GM12801 (cell line): ENCODE measurements around the gene BABAM2.

Experiments used
- CTCF ChIP-seq: IDR thresholded peaks from one replicate; pipeline ENCODE4 v1.5.1; 2011; ENCODE audit warnings: control low read depth; ENCODE audit not compliant: insufficient read length; ENCODE audit errors: extremely low read depth

BABAM2 gene

GRCh38 chr2:28225473-28226080 lies 335.0 kb downstream of the BABAM2 start:
- no peak for TF ChIP-seq CTCF

DNA sequence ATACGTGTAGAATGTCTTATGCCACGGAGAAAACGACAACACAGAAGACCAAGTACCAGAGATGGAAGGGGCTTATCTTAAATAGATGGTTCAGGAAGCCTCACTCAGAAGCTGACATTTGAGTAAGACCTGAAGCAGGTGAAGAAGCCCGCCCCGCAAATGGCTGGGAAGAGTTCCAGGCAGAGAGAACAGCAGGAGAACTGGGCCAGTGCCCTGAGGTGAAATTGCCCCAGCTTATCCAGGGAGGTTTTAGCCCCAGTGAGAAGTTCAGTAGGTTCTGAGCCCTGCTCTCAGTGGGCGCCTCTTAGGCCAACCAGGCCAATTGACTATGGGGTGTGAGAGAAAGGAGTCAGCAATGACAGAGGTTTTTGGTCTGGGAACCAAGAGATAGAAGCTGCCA lies 336.0 kb downstream of the BABAM2 start:
- TF ChIP-seq CTCF: no peak

DNA sequence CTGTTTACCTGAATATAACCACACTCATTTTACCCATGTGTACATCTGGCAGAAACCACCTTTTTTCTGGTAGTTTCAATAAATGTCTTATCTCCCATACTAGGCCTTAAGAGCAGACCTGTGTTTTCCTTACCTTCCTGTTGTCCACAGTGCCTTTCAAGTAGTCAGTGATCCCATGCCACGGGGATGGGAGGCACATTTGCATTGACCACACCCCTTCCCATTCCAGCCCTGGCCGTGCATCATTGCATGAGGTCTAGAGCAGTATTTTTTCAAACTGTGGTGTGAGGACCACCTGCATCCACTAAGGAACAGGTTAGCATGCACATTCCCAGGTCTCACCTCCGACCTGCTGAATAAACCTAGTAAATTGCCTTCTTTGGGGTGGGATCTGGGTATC lies 337.0 kb downstream of the BABAM2 start:
- TF ChIP-seq CTCF: no peak

DNA sequence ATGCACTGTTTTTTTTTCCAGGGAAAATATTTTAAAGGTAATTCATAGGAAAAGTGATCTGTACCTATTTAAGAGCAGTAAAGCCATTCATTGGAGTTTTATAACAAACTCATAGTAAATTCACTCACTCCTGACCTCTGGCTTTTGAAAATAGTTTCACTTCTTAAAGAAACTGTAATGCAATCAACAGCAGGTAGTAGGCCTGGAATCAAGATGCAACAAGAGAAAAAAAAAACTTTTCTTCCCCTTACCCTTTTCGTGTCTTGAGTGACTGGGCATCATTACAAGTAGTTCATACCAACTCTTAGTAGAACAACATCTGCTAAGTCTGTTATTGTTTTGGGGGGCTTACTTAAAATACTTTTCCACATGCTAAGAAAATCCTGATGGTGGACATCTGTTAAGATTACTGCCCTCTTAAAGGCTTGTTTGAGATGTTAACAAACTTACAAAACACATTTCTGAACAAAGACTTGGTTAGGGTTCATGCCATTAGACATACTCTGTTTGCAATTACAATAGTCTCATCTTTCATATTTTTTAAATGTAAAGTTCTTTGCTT lies 338.0 kb downstream of the BABAM2 start:
- no peak for TF ChIP-seq CTCF

DNA sequence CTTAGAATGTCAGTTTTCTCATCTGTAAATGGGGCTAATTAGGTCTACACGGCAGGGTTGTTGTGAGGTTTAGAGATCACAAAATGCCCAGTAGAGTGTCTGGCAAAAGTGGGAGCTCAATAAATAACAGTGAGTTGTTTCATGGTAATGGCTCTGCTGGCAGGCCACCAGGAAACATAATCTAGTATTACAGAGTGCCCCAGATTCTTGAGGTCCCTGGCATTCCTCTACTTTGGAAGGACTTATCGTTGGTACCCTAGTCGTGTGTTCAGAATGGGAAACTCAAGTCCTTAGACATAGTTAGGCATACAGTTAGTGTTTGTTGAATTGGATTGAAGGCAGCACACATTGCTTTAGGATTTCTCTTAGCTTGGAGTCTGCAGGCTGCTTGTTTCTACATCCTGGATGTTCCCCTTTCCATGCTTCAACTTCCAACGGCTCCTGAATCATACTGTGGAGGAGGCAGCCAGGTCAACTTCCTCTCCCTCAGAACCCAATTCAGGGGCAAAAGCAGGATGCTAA lies 340.6 kb downstream of the BABAM2 start:
- no peak for TF ChIP-seq CTCF

- no peak for TF ChIP-seq CTCF
Observed at GRCh38 chr2:28232295-28232694, 341.8 kb downstream of the BABAM2 start.

DNA sequence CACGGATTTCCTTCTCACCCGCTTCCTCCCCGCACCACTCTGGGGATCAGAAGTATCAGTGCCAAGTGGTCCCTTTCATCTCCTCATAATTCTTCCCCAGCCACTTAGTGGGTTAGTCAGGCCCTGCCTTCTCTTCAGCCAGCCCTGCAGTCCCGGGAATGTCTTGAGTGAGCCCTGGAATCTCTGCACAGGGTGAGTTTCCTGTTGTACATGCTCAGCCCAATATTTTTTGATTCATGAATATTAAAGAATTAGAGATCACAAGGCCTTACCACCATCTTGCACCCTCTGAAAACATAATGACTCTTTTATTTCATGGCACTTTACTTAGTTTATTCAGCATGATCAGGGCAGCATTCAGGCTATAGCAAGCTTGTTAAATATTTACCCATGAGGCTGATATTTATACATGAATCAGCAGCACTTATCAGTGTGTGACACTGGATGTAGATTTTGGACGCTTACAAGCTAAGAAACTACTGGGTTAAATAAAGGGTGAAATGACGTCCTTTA lies 342.7 kb downstream of the BABAM2 start:
- TF ChIP-seq CTCF: no peak
